GM18870 (cell line): Measurements from ENCODE around the gene RGS6.
"Not testable (repeated sequence)": the region's sequence is repeated elsewhere in the genome, so short reads cannot be mapped to it uniquely, and the experiment has no call there.

Experiments
- ATAC-seq: cut with Tn5 transposase; IDR thresholded peaks from one replicate; pipeline ENCODE4 v1.9.1; 2021; ENCODE audit warnings: moderate library complexity; ENCODE audit not compliant: unreplicated experiment

The RGS6 gene

GRCh38 chr14:71932229-71932981, at the start of gene RGS6:
Gene RGS6 (plus strand): TSS chr14:71932429.
- no peak for ATAC-seq

DNA sequence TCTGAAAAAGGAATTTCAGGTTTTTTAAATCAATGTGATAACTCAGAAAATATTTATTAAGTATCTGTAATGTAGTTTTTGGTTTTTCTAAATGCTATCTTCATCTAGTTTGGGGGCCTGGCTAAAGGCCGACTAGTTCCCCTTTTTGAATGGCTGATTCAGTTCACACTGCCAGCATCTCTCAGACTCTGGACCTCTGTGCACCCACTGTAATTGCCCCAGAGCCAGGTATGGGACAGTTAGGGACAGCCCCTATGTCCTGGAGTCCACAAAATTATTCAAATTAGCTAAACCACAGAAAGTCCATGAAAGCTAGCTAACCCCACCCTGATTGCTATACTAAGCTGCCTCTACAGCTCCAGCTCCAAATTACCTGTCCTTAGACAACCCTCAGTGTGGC, 49.1 kb upstream of the RGS6 start:
- ATAC-seq: no peak

DNA sequence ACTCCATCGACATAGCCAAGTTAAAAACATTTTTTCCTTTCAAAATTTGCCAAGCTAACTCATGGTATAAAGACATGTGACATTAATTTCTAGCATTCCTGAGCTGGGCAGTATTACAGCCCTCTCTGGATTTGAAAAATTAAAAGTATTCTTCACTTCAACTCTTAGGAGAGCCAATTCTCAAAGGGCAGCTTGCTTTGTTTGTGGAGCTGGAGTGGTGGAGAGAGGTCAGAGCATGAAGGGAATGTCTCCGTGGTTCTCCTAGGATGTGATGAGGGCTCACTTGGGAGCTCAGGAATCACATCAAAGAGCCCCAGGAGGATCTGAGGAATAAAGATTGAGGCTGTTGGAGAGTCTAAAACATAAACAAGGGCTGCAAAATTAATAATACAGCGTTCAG, 46.9 kb upstream of the RGS6 start:
- no peak for ATAC-seq

DNA sequence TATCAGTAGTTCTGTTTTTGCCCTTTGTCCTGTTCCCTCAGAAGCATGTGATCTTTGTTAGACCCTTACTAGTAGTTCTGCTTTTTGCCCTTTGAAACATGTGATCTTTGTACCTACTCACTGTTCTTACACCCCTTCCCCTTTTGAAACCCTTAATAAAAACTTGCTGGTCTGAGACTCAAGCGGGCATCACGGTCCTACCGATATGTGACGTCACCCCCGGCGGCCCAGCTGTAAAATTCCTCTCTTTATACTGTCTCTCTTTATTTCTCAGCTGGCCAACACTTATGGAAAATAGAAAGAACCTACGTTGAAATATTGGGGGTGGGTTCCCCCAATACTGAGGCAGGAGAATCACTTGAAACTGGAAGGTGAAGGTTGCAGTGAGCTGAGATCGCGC, 44.4 kb upstream of the RGS6 start:
- ATAC-seq: not testable (repeated sequence)

DNA sequence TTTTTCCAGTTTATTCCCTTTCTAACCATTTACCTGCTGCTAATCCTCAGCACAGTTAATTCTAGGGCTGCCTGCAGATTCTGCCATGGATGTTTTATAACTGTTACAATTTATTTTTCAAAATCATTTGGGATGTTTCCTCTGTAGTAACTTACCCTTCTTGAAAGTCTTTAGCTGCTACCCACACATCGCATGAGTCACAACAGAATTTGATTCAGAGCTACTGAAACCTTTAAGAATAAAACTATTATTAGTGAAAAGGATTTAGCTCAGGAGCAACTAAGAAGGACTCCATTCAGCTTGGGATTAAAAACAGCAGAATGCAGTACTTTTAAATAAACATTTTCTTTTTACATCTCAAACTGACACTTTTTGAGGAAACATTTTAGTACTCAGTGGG, 41.7 kb upstream of the RGS6 start:
- no peak for ATAC-seq

DNA sequence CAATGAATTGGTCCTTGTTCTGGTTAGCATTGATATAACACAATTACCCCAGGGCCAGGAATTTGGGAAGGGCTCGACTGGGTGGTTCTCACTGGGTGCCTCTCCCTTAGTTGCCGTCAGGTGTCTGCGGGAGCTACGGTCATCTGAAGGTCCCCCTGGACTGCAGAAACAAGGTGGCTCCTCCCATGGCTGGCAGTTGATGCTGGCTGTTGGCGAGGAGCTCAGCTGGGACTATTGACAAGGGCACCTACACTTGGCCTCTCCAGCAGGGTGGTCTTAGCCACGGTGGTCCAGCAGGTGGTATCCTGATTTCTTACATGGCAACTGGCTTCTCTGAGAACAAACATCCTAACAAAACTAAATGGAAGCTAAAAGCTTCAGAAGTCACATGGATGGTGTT, 41.0 kb upstream of the RGS6 start:
- ATAC-seq: no peak

DNA sequence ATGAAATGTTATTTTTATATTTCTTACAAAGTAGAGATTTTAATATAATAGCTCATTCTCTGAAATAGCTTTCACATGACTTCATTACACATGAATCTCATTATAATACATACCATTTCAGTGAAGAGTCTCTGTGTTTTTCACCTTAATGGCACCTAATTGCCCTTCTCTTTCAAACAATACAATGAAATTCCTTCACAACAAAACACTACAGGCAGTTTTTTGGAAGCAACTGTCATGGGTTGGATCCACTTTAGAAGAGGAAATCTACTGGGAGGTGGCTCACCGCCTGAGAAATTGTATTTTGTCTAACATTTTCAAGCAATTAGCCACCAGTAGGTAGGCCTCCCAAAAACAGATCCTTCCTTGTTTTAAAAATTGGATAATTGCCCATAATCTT, 40.3 kb upstream of the RGS6 start:
- no peak for ATAC-seq

- no peak for ATAC-seq
These were observed 27.2 kb upstream of the RGS6 start for GRCh38 chr14:71905031-71905430.

- no peak for ATAC-seq
These were observed 26.4 kb upstream of the RGS6 start for GRCh38 chr14:71905860-71906259.

DNA sequence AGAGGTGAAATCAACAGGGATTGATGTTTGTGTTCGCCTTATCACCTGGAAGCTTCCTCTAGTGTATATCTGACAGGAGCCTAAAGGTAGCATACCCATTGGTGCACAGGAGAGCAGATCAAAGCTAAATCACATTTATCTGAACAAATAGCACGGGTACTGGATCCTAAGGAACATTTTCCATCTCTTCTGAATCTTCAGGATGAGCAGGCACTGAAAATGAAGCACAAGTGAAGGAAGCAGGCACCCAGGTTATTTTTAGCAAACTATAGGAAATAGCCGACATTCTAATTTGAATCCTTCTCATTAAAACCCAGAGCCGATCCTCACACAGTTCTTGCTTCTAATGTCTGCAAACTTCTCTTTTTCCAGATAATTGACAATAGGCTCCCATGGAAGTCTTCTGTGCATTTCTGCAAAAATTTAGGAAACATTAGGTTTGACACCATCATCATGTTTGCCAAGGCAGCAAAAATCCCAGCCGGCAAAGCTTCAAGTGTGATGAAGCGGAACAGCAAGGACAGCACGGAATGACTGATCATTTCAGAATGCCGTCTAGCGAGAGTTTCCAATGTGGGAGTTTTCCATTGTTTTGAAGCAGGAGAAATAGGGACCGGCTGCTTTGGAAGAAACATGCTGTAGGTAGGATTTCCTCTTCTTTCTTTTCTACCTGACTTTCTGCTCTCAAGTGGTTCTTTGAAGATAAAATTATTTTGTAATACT, 24.3 kb upstream of the RGS6 start:
- ATAC-seq: no peak

- no peak for ATAC-seq
These were observed 20.6 kb upstream of the RGS6 start for GRCh38 chr14:71911669-71912068.

GRCh38 chr14:71913342-71913741, 18.9 kb upstream of the RGS6 start:
- ATAC-seq: no peak

DNA sequence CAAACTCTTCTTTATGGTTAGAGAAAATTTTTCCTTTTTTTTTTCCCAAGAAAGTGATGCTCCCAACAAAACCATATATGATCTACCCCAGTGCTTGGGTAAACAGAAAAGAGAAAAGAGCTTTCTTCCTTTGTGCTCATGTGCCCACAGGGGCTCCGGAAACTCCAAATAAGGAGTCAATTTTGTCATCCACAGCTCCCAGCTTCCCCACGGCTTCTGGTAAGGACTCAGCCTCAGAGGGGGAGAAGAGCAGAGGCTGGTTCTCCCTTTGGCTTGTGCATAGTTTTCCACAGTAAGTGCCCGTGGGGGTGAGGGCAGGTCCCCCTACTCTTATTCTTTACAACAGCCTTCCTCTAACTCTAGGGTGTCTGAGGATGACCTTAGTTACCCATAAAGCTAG, 13.3 kb upstream of the RGS6 start:
- no peak for ATAC-seq

GRCh38 chr14:71923513-71923912, 8.7 kb upstream of the RGS6 start:
- no peak for ATAC-seq

DNA sequence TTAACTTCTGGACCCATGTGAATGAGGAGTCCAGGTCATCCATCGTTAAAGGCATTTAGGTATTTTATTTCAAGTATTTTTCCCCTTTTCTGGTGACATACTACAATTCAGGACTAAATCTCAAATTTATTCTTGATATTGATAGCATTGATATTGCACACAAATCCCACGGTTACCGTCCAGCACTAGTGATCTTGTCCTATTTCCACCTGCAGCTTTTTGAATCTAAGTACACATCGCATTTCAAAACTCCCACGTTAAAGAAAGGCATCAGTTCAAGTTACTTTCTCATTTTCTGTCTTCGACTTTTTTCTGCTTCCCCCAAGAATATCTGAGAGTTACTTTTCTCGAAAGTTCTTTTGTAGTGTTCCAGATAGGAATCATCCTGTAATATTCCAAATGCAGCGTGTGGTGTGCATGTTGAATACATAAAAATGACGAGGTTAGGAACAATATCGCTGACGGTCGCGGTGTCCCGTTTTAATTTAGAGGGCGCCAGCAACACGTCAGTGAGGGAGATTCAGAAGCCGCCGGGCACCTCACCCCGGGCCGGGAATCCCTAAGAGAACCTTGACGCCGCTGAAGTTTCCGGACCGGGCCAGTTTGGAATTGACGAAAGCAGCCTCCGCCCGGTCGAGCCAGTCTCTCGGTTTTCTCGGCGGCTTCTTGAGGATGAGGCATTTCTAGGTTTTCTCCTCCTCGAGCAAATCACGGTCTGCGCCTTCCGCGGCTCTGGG, 569 bp upstream of the RGS6 start:
- ATAC-seq: no peak

DNA sequence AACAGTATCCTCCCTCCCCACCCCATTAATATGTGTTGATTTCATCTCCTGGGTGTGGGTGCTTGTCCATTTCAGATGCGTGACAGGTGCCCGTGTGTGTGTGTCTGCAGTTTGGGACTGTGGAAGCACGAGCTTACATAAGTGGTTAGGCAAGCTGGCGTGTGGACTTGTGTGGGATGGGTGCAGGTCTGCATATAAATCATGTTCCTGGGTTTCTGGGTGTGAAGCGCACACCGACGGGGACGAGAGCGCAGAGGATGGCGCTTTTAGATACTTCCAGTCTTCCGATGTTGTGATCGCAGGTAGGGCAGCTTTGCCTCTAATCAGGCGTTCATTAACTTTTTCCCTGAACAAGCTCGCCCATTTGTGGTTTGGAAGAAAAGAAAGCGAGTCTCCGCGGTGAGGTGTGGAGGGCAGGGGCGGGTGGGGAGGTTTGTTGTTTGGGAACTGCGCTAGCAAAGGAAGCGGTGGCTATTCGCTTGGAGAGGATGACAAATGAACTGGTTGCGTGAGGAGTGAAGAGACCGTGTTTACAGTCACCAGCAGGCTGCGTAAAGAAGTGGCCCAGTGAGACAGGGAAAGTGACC, 865 bp downstream of the RGS6 start:
- ATAC-seq: no peak

DNA sequence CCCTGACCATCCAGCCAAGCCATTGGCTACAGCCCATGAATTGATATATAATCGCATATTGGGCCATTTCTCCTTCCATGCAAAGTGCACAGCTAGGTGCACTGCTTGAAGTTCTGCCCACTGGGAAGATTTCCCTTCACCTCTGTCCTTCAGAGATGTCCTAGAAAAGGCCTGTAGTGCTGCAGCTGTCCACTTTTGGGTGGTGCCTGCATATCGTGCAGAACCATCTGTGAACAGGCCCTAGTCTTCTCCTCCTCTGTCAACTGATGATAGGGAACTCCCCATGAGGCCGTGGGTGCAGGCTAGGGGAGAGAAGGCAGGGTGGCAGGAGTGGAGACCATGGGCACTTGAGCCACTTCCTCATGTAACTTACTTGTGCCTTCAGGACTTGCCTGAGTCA, 6.0 kb downstream of the RGS6 start:
- not testable (repeated sequence) for ATAC-seq

DNA sequence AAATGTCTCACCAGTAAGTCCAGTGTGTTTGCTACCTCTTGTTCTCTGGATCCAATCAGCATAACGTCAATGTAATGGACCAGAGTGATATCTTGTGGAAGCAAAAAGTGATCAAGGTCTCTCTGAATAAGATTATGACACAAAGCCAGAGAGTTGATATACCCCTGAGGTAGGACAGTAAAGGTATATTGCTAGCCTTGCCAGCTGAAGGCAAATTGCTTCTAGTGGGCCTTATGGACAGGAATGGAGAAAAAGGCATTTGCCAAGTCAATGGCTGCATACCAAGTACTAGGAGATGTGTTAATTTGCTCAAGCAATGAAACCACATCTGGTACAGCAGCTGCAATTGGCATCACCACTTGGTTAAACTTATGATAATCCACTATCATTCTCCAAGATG, 7.1 kb downstream of the RGS6 start:
- not testable (repeated sequence) for ATAC-seq

DNA sequence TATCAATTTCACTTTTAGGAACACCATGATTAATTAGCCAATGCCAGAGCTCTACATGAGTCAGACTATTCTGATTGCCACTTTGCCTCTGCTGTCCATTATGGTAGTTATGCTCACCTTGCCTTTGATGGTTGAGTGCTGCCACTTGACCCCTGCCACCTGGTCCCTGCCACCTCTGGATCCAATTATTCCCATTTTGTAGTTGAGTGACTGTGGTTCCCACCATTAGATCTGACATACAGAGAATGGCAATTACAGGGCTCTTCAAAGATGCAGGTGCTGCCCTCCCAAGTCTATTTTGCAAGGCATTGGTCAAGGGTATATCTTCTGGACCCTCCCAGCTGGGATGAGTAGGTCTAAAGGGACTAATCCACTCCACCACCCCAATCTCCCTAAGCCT, 8.3 kb downstream of the RGS6 start:
- not testable (repeated sequence) for ATAC-seq

- not testable (repeated sequence) for ATAC-seq
These were observed 9.4 kb downstream of the RGS6 start for GRCh38 chr14:71941616-71942015.

- ATAC-seq: no peak
These were observed 10.9 kb downstream of the RGS6 start for GRCh38 chr14:71942904-71943694.
